Caco-2 (cell line): ENCODE data around the gene CLCN1. TPM values are rescaled to one million over a fixed set of nuclear protein-coding genes. Genes with fewer than 3 reads are reported as not detected.

Experiments used
- BruUV-seq: library from RNA; stranded (reverse); fragments of 400-500 nt; replicated peaks from 2 replicates; lab custom pipeline; 2021; lab: Mats Ljungman, UMichigan
- CTCF ChIA-PET: fragments of 300-600 bp; sonication (Branson Sonifier 250); formaldehyde crosslinking; loops from one replicate; lab custom pipeline; 2022; ENCODE audit warnings: antibody characterized with exemption; lab: Charles Lee
- POLR2A ChIA-PET: fragments of 300-600 bp; sonication (Branson Sonifier 250); formaldehyde crosslinking; loops from one replicate; lab custom pipeline; 2022; ENCODE audit warnings: antibody characterized with exemption; lab: Charles Lee
- DNase-seq, 2 experiments: peaks; one replicate each; pipeline versions ENCODE4 v3.0.0 to v3.0.0-alpha.2; 2020 to 2022
- H3K27me3 ChIP-seq: replicated peaks from 2 replicates; pipeline ENCODE4 v1.6.0; 2011; ENCODE audit warnings: low read length; ENCODE audit not compliant: control insufficient read depth, insufficient read depth
- H3K36me3 ChIP-seq: 2 replicates; pipeline ENCODE4 v1.5.1; 2011; ENCODE audit warnings: low read length; ENCODE audit not compliant: control insufficient read depth, insufficient read depth
- H3K4me1 ChIP-seq: fragments of 250-450 bp; sonication (Bioruptor Pico); 2 replicates; pipeline ENCODE4 v1.5.1; 2020; ENCODE audit warnings: mild to moderate bottlenecking
- H3K4me3 ChIP-seq: 2 replicates; pipeline ENCODE4 v1.5.1; 2011; ENCODE audit warnings: low read depth, mild to moderate bottlenecking, control low read depth, low read length
- H3K9me3 ChIP-seq: fragments of 250-450 bp; sonication (Bioruptor Pico); 2 replicates; pipeline ENCODE4 v1.5.1; 2020; ENCODE audit warnings: mild to moderate bottlenecking, moderate library complexity
- H3K27ac Mint-ChIP-seq: one replicate; pipeline ENCODE4 v1.8.0; 2022; ENCODE audit warnings: mixed read lengths; ENCODE audit not compliant: unreplicated experiment
- H3K27me3 Mint-ChIP-seq: one replicate; pipeline ENCODE4 v1.8.0; 2022; ENCODE audit warnings: mixed read lengths; ENCODE audit not compliant: insufficient read depth, unreplicated experiment
- H3K36me3 Mint-ChIP-seq: one replicate; pipeline ENCODE4 v1.8.0; 2022; ENCODE audit warnings: mild to moderate bottlenecking, mixed read lengths; ENCODE audit not compliant: insufficient read depth, unreplicated experiment
- H3K4me1 Mint-ChIP-seq: one replicate; pipeline ENCODE4 v1.8.0; 2022; ENCODE audit warnings: low read depth, mixed read lengths; ENCODE audit not compliant: unreplicated experiment
- H3K4me3 Mint-ChIP-seq: one replicate; pipeline ENCODE4 v1.8.0; 2022; ENCODE audit warnings: mild to moderate bottlenecking, moderate library complexity, mixed read lengths; ENCODE audit not compliant: unreplicated experiment
- H3K9me3 Mint-ChIP-seq: one replicate; pipeline ENCODE4 v1.8.0; 2022; ENCODE audit warnings: mixed read lengths; ENCODE audit not compliant: unreplicated experiment
- intact Hi-C: fragments of 100-400 bp; cut with micrococcal nuclease; formaldehyde crosslinking; loops from one replicate; pipeline ENCODE4 v1.10.0; 2022; ENCODE audit not compliant: unreplicated experiment
- total RNA-seq: library from RNA; stranded (reverse); gene quantifications from 2 replicates; pipeline ENCODE4 v1.2.3, GENCODE V29; 2022
- TF ChIP-seq, protein P1 (sequence below), 2 experiments: fragments of 200-600 bp in 1 of 2; IDR thresholded peaks; 1 replicate in 1 of 2; 2 replicates in 1 of 2; pipeline versions ENCODE4 v1.5.1 to v1.8.0; 2011 to 2022; ENCODE audit warnings: antibody characterized with exemption in 1 of 2, control low read depth in 1 of 2, inconsistent platforms in 1 of 2, low read depth in 1 of 2, low read length in 1 of 2, mild to moderate bottlenecking in 1 of 2, moderate library complexity in 1 of 2; ENCODE audit not compliant: insufficient read depth in 1 of 2, severe bottlenecking in 1 of 2, unreplicated experiment in 1 of 2

CLCN1 gene
- total RNA-seq, 1 experiment from 2014 or later, result 1.9 TPM

DNA sequence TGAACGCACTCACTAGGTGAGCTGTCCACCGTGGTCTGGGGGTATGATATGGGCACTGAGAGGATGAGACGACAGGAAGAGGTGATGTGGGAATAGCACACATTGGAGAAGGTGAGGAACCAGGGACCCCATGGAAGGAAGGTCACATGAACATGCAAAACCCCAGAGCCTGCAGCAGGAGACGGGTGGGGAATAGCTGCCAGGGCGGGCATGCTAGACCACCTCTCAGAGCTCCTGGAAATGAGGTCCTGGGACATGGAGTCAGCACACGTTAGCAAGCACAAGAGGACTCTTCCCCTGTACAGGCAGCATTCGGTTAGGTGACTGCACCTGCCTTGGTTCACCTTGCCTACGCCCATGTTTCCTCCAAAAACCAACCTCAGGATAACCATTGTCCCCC lies 38.5 kb downstream of the CLCN1 start:
- intact Hi-C loops, result no loop called here
- Mint-ChIP-seq H3K27me3 (no peaks in the 10 kb centered on the region), H3K36me3 (peaks cover 10% of the 10 kb centered on the region), H3K27ac (no peak overlapping the region), H3K9me3 (no peaks in the 10 kb centered on the region), H3K4me1 (peaks cover 20% of the 10 kb centered on the region), H3K4me3 (no peak overlapping the region)
- ChIA-PET POLR2A (no interaction called here), CTCF (no interaction called here)
- no TSS peak for BruUV-seq
- TF ChIP-seq, protein P1, sequence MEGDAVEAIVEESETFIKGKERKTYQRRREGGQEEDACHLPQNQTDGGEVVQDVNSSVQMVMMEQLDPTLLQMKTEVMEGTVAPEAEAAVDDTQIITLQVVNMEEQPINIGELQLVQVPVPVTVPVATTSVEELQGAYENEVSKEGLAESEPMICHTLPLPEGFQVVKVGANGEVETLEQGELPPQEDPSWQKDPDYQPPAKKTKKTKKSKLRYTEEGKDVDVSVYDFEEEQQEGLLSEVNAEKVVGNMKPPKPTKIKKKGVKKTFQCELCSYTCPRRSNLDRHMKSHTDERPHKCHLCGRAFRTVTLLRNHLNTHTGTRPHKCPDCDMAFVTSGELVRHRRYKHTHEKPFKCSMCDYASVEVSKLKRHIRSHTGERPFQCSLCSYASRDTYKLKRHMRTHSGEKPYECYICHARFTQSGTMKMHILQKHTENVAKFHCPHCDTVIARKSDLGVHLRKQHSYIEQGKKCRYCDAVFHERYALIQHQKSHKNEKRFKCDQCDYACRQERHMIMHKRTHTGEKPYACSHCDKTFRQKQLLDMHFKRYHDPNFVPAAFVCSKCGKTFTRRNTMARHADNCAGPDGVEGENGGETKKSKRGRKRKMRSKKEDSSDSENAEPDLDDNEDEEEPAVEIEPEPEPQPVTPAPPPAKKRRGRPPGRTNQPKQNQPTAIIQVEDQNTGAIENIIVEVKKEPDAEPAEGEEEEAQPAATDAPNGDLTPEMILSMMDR (IDR thresholded peaks at IDR 0.05; ENCODE audit: insufficient read depth in 1 of 2, low read depth in 1 of 2, low read length in 1 of 2, severe bottlenecking in 1 of 2, unreplicated experiment in 1 of 2), result no peak
- H3K4me1 ChIP-seq, result peaks cover 18% of the 10 kb centered on the region
- no peaks in the 10 kb centered on the region for H3K9me3 ChIP-seq
- H3K36me3 ChIP-seq, result no peaks in the 10 kb centered on the region
- no peak for DNase-seq
- H3K27me3 ChIP-seq, result no peaks in the 10 kb centered on the region
- no peak overlapping the region for H3K4me3 ChIP-seq

DNA sequence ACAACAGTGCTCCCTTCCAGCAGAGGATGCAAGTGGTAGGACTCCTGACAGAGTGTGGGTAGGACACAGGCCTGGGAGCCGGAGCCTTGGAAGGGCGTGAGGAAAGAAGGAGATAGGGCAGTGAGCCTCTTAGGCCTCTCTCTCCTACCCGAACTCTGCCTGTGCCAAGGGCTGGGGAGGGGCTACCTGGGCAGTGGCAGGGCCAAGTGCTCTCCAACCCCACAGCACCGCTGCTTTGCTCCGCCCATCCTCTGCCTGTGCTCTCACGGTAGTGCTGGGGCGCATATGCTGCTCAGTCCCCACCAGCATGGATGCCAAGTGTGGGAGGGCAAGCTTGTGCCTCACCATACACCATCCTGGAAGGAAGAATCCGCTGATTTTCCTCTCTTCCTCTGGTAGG lies 39.1 kb downstream of the CLCN1 start:
- peaks cover 15% of the 10 kb centered on the region for H3K4me1 Mint-ChIP-seq
- Histone ChIP-seq H3K27me3 (no peaks in the 10 kb centered on the region), H3K4me1 (peaks cover 18% of the 10 kb centered on the region), H3K4me3 (no peak overlapping the region), H3K36me3 (no peaks in the 10 kb centered on the region), H3K9me3 (no peaks in the 10 kb centered on the region)
- intact Hi-C loops, result no loop called here
- no peaks in the 10 kb centered on the region for H3K27me3 Mint-ChIP-seq
- CTCF ChIA-PET, result interaction anchor here (1.3 kb wide), 1 partner anchor 9 kb away, joined by 4 read pairs; no protein-coding TSS in a partner anchor
- H3K9me3 Mint-ChIP-seq, result no peaks in the 10 kb centered on the region
- POLR2A ChIA-PET, result no interaction called here
- peaks cover 10% of the 10 kb centered on the region for H3K36me3 Mint-ChIP-seq
- BruUV-seq, result no TSS peak
- no peak overlapping the region for H3K27ac Mint-ChIP-seq
- no peak for DNase-seq
- TF ChIP-seq, protein P1 (IDR thresholded peaks at IDR 0.05; ENCODE audit: insufficient read depth in 1 of 2, low read depth in 1 of 2, low read length in 1 of 2, severe bottlenecking in 1 of 2, unreplicated experiment in 1 of 2), result no peak
- no peak overlapping the region for H3K4me3 Mint-ChIP-seq

- CTCF ChIA-PET, result interaction anchor here (0.6 to 1.3 kb wide), 2 partner anchors 10 to 53 kb away, joined by 4 read pairs; partner anchors contain the start of gene EPHA1
- H3K4me3 ChIP-seq, result no peak overlapping the region
- BruUV-seq, result no TSS peak
- H3K9me3 Mint-ChIP-seq, result no peaks in the 10 kb centered on the region
- DNase-seq, result no peak
- TF ChIP-seq, protein P1 (IDR thresholded peaks at IDR 0.05; ENCODE audit: insufficient read depth in 1 of 2, low read depth in 1 of 2, low read length in 1 of 2, severe bottlenecking in 1 of 2, unreplicated experiment in 1 of 2), result no peak
- peaks cover 18% of the 10 kb centered on the region for H3K4me1 ChIP-seq
- no peak overlapping the region for H3K27ac Mint-ChIP-seq
- peaks cover 3% of the 10 kb centered on the region for H3K27me3 Mint-ChIP-seq
- H3K36me3 Mint-ChIP-seq, result peaks cover 10% of the 10 kb centered on the region
- POLR2A ChIA-PET, result no interaction called here
- H3K4me3 Mint-ChIP-seq, result no peak overlapping the region
- no peaks in the 10 kb centered on the region for H3K27me3 ChIP-seq
- no peaks in the 10 kb centered on the region for H3K9me3 ChIP-seq
- peaks cover 20% of the 10 kb centered on the region for H3K4me1 Mint-ChIP-seq
- intact Hi-C loops, result no loop called here
- H3K36me3 ChIP-seq, result no peaks in the 10 kb centered on the region
Measured at GRCh38 chr7:143355450-143356385, 39.8 kb downstream of the CLCN1 start.
